ENCODE measurements around the gene GTPBP3. TPM values are rescaled to one million over a fixed set of nuclear protein-coding genes. Genes with fewer than 3 reads are reported as not detected.

Gene GTPBP3
- total RNA-seq, 2 donors from 2014 or later: 20.7 to 72.5 TPM

GRCh38 chr19:17309965-17310461 lies 27.3 kb upstream of the GTPBP3 start:
- Histone ChIP-seq H3K4me3 (peak overlapping the region; percentile 91), H3K36me3 (peaks cover 9% of the 10 kb centered on the region), H3K4me1 (ENCODE audit: control insufficient read depth in 1 of 2, low read depth in 2 of 2) (peaks cover 23 to 50% of the 10 kb centered on the region in 2 donors), H3K9me3 (no peaks in the 10 kb centered on the region), H3K27ac (peak overlapping the region; percentile 35 to 62), H3K27me3 (replicated peaks; ENCODE audit: insufficient read depth) (no peaks in the 10 kb centered on the region)
- ATAC-seq (ENCODE audit: insufficient number of reproducible peaks, low FRiP score, low read depth): no peak
- no peak for TF ChIP-seq CTCF (IDR thresholded peaks at IDR 0.05)
- DNase-seq (ENCODE audit: low spot score): no peak

GRCh38 chr19:17311455-17312188 lies 25.7 kb upstream of the GTPBP3 start:
- Histone ChIP-seq H3K9me3 (no peaks in the 10 kb centered on the region), H3K4me1 (ENCODE audit: control insufficient read depth in 1 of 2, low read depth in 2 of 2) (peaks cover 18 to 38% of the 10 kb centered on the region in 2 donors), H3K27ac (no peak overlapping the region), H3K4me3 (no peak overlapping the region), H3K36me3 (peaks cover 18% of the 10 kb centered on the region), H3K27me3 (replicated peaks; ENCODE audit: insufficient read depth) (no peaks in the 10 kb centered on the region)
- DNase-seq (ENCODE audit: low spot score): no peak
- TF ChIP-seq CTCF (IDR thresholded peaks at IDR 0.05): no peak
- ATAC-seq (ENCODE audit: insufficient number of reproducible peaks, low FRiP score, low read depth): no peak

- Histone ChIP-seq H3K9me3 (no peaks in the 10 kb centered on the region), H3K27ac (no peak overlapping the region), H3K36me3 (peaks cover 18% of the 10 kb centered on the region), H3K4me1 (ENCODE audit: control insufficient read depth in 1 of 2, low read depth in 2 of 2) (peaks cover 16 to 32% of the 10 kb centered on the region in 2 donors), H3K27me3 (replicated peaks; ENCODE audit: insufficient read depth) (no peaks in the 10 kb centered on the region), H3K4me3 (no peak overlapping the region)
- ATAC-seq (ENCODE audit: insufficient number of reproducible peaks, low FRiP score, low read depth) (no peak), DNase-seq (ENCODE audit: low spot score) (no peak)
- no peak for TF ChIP-seq CTCF (IDR thresholded peaks at IDR 0.05)
Observed at GRCh38 chr19:17312189-17313113, 24.9 kb upstream of the GTPBP3 start.

- H3K4me1 ChIP-seq (ENCODE audit: control insufficient read depth in 1 of 2, low read depth in 2 of 2): peaks cover 16 to 25% of the 10 kb centered on the region in 2 donors
- H3K4me3 ChIP-seq: no peak overlapping the region
- no peaks in the 10 kb centered on the region for H3K27me3 ChIP-seq (replicated peaks; ENCODE audit: insufficient read depth)
- ATAC-seq (ENCODE audit: insufficient number of reproducible peaks, low FRiP score, low read depth): no peak
- TF ChIP-seq CTCF (IDR thresholded peaks at IDR 0.05): no peak
- no peaks in the 10 kb centered on the region for H3K9me3 ChIP-seq
- H3K27ac ChIP-seq: no peak overlapping the region
- no peak for DNase-seq (ENCODE audit: low spot score)
- H3K36me3 ChIP-seq: peaks cover 24% of the 10 kb centered on the region
Observed at GRCh38 chr19:17314007-17314593, 23.3 kb upstream of the GTPBP3 start.

- ATAC-seq (ENCODE audit: insufficient number of reproducible peaks, low FRiP score, low read depth): no peak
Observed at GRCh38 chr19:17318966-17319365, 18.4 kb upstream of the GTPBP3 start.

More at GRCh38 chr19:17318966-17319365, 18.4 kb upstream of the GTPBP3 start:
- Histone ChIP-seq H3K4me1 (ENCODE audit: control insufficient read depth in 1 of 2, low read depth in 2 of 2) (peaks cover 9 to 16% of the 10 kb centered on the region in 2 donors), H3K27ac (no peak overlapping the region), H3K36me3 (peaks cover 38% of the 10 kb centered on the region), H3K4me3 (no peak overlapping the region), H3K27me3 (replicated peaks; ENCODE audit: insufficient read depth) (no peaks in the 10 kb centered on the region), H3K9me3 (no peaks in the 10 kb centered on the region)
- DNase-seq (ENCODE audit: low spot score): no peak
- TF ChIP-seq CTCF (IDR thresholded peaks at IDR 0.05): no peak

Measured in thoracic aorta (tissue), 2 donors.